Measurements from ENCODE around the gene PSAPL1. TPM values are rescaled to one million over a fixed set of nuclear protein-coding genes. Genes with fewer than 3 reads are reported as not detected.

The PSAPL1 gene
- polyA plus RNA-seq, 1 experiment, result not detected

- ChIA-PET POLR2A (no interaction called here), CTCF (no interaction called here)
- H3K27me3 ChIP-seq (ENCODE audit: control insufficient read depth, insufficient read depth, low read length), result peaks cover 34% of the 10 kb centered on the region
- no peak overlapping the region for H3K27ac ChIP-seq (ENCODE audit: low read depth, low read length)
- DNase-seq (ENCODE audit: low read depth, low spot score), result no peak
- TF ChIP-seq CTCF (IDR thresholded peaks at IDR 0.05; ENCODE audit: low read depth, low read length), result no peak
- no peak overlapping the region for H3K4me3 ChIP-seq (ENCODE audit: low read depth, low read length)
- no peaks in the 10 kb centered on the region for H3K9me3 ChIP-seq (ENCODE audit: control insufficient read depth, insufficient read depth, low read length)
Observed at GRCh38 chr4:7476820-7477219, 42.1 kb upstream of the PSAPL1 start.

GRCh38 chr4:7475207-7475606, 40.5 kb upstream of the PSAPL1 start:
- no peak for TF ChIP-seq CTCF (IDR thresholded peaks at IDR 0.05; ENCODE audit: low read depth, low read length)
- POLR2A ChIA-PET, result no interaction called here

GRCh38 chr4:7474320-7474719, 39.6 kb upstream of the PSAPL1 start:
- Histone ChIP-seq H3K4me3 (ENCODE audit: low read depth, low read length) (no peak overlapping the region), H3K9me3 (ENCODE audit: control insufficient read depth, insufficient read depth, low read length) (no peaks in the 10 kb centered on the region; the same call in 1 of the 2 replicates), H3K27ac (ENCODE audit: low read depth, low read length) (no peak overlapping the region), H3K27me3 (ENCODE audit: control insufficient read depth, insufficient read depth, low read length) (peaks cover 35% of the 10 kb centered on the region)
- ChIA-PET CTCF (no interaction called here), POLR2A (no interaction called here)
- TF ChIP-seq CTCF (IDR thresholded peaks at IDR 0.05; ENCODE audit: low read depth, low read length), result no peak
- DNase-seq (ENCODE audit: low read depth, low spot score), result no peak

More at GRCh38 chr4:7475207-7475606, 40.5 kb upstream of the PSAPL1 start:
- DNase-seq (ENCODE audit: low read depth, low spot score), result no peak
- Histone ChIP-seq H3K9me3 (ENCODE audit: control insufficient read depth, insufficient read depth, low read length) (no peaks in the 10 kb centered on the region; the same call in 1 of the 2 replicates), H3K27me3 (ENCODE audit: control insufficient read depth, insufficient read depth, low read length) (peaks cover 38% of the 10 kb centered on the region), H3K27ac (ENCODE audit: low read depth, low read length) (no peak overlapping the region), H3K4me3 (ENCODE audit: low read depth, low read length) (no peak overlapping the region)
- CTCF ChIA-PET, result no interaction called here

GRCh38 chr4:7473081-7473480, 38.4 kb upstream of the PSAPL1 start:
- ChIA-PET CTCF (no interaction called here), POLR2A (no interaction called here)
- no peak for DNase-seq (ENCODE audit: low read depth, low spot score)
- H3K9me3 ChIP-seq (ENCODE audit: control insufficient read depth, insufficient read depth, low read length), result no peaks in the 10 kb centered on the region; the same call in 1 of the 2 replicates
- no peak for TF ChIP-seq CTCF (IDR thresholded peaks at IDR 0.05; ENCODE audit: low read depth, low read length)
- H3K27ac ChIP-seq (ENCODE audit: low read depth, low read length), result no peak overlapping the region
- H3K4me3 ChIP-seq (ENCODE audit: low read depth, low read length), result no peak overlapping the region
- peaks cover 28% of the 10 kb centered on the region for H3K27me3 ChIP-seq (ENCODE audit: control insufficient read depth, insufficient read depth, low read length)

- DNase-seq (ENCODE audit: low read depth, low spot score), result no peak
- CTCF ChIA-PET, result no interaction called here
- Histone ChIP-seq H3K27me3 (ENCODE audit: control insufficient read depth, insufficient read depth, low read length) (peaks cover 25% of the 10 kb centered on the region), H3K4me3 (ENCODE audit: low read depth, low read length) (no peak overlapping the region), H3K9me3 (ENCODE audit: control insufficient read depth, insufficient read depth, low read length) (no peaks in the 10 kb centered on the region; the same call in 1 of the 2 replicates), H3K27ac (ENCODE audit: low read depth, low read length) (no peak overlapping the region)
- no peak for TF ChIP-seq CTCF (IDR thresholded peaks at IDR 0.05; ENCODE audit: low read depth, low read length)
- POLR2A ChIA-PET, result no interaction called here
Observed at GRCh38 chr4:7472442-7473013, 37.8 kb upstream of the PSAPL1 start.
